CD4-positive, alpha-beta T cell treated with Interleukin-4 for 4 hours (primary cell): ENCODE results near the gene GCDH.
"Not testable (repeated sequence)": the region's sequence is repeated elsewhere in the genome, so short reads cannot be mapped to it uniquely, and the experiment has no call there.

ENCODE experiments used
- DNase-seq: peaks from one replicate; pipeline ENCODE4 v3.0.0-alpha.2; 2020

The GCDH gene

DNA sequence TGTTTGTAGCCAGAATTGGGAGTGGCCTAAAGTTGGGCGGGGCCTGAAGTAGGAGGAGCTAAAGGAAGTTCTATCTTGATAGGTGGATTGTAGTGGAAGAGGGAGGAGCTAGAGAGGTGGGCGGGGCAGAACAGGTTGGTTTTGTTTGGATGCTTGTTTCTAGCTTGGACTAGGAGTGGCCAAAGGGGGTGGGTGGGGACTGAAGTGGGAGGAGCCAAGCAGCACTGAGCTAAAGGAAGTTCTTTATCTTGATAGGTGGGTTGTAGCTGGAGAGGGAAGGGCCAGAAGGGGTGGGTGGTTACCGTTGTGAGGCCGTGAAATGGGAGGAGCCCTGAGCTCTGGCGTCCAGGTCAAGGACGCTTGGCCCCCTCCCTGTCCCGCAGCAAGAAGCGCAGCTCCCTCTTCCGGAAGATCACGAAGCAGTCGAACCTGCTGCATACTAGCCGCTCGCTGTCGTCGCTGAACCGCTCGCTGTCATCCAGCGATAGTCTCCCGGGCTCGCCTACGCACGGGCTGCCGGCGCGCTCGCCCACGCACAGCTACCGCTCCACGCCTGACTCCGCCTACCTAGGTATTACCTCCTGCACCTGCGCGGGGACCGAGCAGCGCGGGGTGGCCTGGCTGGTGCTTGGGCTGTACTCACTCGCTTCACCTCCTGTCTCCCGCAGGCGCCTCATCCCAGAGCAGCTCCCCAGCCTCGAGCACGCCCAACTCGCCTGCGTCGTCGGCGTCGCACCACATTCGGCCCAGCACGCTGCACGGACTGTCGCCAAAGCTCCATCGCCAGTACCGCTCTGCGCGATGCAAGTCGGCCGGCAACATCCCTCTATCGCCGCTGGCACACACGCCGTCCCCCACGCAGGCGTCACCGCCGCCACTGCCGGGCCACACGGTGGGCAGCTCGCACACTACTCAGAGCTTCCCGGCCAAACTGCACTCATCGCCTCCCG lies 17.7 kb upstream of the GCDH start:
- DNase-seq: peak; percentile 57

DNA sequence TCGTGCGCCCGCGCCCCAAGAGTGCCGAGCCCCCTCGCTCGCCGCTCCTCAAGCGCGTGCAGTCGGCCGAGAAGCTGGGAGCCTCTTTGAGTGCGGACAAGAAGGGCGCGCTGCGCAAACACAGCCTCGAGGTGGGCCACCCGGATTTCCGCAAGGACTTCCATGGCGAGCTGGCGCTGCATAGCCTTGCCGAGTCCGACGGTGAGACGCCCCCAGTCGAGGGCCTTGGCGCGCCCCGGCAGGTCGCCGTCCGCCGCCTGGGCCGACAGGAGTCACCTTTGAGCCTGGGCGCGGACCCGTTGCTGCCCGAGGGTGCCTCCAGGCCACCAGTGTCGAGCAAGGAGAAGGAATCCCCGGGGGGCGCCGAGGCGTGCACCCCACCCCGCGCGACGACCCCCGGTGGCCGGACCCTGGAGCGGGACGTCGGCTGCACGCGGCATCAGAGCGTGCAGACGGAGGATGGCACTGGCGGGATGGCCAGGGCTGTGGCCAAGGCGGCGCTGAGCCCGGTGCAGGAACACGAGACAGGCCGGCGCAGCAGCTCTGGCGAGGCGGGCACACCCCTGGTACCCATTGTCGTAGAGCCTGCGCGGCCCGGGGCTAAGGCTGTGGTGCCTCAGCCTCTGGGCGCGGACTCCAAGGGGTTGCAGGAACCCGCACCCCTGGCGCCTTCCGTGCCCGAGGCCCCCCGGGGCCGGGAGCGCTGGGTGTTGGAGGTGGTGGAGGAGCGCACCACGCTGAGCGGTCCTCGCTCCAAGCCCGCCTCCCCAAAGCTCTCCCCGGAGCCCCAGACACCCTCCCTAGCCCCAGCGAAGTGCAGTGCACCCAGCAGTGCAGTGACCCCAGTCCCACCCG lies 16.8 kb upstream of the GCDH start:
- no peak for DNase-seq

DNA sequence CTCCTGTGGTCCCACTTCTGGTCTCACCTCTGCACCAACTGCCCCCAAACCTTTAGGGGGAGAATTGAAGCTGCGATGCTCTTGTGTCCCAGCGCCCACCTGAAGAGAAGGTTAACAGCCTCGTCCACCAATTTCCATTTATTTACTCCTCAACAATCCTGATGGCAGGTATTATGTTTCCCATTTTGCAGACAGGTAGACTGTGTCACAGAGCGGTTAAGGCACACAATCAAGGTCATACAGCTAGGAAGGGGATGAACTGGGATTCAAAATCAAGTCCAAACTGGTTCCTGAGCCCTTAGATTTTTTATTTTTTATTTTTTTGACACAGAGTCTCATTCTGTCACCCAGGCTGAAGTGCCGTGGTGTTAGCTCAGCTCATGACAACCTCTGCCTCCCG lies 15.9 kb upstream of the GCDH start:
- no peak for DNase-seq

DNA sequence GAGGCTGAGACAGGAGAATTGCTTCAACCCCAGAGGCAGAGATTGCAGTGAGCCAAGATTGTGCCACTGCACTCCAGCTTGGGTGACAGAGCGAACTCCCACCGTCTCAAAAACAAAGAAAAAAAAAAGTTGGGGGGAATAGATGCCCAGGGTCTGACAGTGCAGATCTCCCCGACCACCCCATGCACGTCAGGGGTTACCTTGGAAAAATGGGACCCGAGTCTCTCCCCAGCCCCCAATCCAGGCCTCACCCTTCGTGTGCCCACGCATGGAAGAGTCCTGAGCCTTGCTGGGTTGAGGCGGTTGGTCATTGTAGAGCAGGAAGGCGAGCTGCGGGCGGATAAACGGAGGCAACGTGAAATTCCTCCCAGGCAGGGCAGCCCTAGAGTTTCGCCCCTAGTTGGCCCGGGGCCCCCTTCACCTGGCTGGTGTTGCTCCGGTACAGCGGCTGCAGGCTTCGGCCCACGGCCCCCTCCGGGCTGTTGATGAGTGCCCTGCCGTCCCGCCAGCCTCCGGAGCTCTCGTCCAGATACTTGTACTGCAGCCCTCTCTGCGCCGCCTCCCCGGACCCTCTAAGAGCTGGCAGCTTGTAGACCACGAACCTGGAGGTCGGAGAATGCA lies 10.3 kb upstream of the GCDH start:
- no peak for DNase-seq

DNA sequence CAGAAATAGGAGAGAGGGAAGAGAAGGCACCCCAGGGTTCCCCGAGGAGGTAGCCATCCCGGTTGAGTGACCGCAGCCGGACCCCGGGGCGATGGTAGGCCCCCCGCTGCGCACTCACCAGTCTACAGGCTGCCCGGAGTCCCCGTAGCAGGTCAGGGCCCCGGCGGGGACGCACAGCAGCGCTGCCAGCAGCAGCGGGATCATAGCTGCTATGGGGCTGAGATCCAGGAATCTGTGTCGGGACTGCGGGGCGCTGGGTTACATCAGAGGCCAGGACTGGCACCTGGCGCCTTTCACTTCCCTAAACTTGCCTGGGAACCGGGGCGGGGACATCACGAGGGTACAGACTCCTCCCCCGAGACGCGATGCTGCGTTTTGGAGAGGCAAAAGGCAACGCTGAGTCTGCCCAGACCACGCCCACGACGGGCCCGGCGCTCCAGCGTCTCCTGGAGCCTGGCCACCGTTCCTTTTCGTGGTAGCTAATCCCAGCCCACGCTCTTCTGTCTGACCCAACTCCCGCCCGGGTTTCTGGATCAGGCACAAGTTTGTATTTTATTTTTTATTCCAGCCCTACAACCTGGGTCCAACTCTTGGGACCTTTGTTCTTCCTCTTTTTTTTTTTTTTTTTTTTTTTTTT lies 9.7 kb upstream of the GCDH start, which contains the start of gene DNASE2:
TSS of gene DNASE2 (minus strand) at position 278 of the 637 bp plus-strand sequence. CDS start at position 204, 74 bp downstream.
- DNase-seq: peak; percentile 87

DNA sequence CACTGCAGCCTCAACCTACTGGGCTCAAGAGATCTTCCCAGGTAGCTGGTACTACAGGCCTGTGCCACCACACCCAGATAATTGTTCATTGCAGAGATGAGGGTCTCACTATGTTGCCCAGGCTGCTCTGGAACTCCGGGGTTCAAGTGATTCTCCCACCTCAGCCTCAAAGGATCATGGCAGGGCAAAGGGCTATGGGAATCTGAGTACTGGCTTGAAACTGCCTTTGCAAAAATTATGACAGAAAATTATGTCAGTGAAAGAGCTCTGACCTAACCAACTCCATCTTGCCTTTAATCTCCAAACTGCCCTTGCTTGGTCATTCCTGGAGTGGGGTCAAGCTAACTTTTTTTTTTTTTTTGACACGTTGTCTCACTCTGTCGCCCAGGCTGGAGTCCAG lies 8.4 kb upstream of the GCDH start:
- DNase-seq: no peak

DNA sequence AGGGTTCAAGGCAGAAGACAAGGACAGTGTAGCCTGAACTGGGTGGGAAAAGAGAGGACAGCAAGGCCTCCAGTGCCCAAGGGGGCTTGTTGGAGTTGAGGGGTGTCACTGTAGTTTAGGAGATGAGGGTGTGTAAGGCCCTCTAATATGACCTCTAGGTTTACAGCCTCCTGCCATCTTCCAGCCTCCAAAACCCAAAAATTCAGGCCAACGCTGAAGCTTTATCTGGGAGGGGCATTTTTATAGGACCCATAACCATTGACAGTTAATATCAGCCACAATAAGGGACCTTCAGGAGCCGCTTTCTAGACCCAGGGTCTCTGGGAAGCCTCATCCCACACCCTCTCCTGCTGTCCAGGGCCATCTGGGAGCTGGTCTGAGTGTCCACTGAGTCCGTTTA lies 6.8 kb upstream of the GCDH start:
- no peak for DNase-seq

DNA sequence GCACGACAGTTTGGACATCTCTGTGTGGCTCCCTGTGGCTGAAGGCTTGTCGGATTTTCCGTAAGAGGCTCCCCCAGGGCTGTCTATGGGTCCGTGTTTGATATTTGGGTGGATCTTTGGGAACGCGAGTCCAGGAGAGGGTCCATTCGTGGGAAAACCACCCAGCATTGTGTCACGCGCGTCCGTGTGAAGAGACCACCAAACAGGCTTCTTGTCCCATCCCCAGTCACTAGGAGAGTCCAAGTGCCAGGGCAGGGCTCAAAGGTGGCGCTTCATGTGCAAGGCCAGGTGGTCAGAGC lies 6.4 kb upstream of the GCDH start:
- no peak for DNase-seq

DNA sequence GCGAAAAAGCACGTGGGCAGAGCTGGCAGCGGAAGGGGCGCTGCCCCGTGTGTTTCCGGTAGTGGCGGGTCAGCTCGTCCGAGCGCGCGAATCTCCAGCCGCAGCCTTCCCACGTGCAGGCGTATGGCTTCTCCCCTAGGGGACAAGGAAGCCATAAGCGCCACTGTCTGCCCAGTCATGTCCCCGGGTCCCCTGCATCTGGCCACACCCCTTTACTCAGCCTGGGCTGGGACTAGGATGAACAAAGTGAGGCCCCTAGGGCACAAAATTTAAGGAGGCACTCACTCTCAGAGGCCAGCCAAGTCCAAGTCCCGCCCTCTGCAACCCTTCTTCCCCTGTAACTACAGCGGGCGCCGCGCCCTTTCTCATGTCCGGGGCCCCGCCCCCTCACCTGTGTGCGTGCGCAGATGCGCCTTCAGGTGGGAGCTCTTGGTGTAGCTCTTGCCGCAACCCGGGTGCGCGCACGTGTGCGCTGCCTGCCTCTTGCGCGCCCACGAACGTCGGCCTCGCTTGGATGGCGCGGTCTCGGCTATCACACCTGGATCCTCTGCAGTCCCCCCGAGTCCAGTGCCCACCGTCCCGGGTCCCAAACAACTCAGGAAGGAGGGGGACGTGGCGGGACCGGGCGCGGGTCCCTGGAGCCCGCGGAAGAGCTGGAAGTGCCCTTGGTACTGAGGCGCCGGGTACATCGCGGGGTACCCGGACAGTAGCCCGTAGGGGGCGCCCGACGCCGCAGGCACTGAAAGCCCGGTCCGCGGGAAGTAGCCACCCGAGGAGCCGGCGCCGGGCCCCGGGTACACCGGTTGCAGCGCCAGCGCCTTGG lies 5.8 kb upstream of the GCDH start:
- peak; percentile 91 for DNase-seq

DNA sequence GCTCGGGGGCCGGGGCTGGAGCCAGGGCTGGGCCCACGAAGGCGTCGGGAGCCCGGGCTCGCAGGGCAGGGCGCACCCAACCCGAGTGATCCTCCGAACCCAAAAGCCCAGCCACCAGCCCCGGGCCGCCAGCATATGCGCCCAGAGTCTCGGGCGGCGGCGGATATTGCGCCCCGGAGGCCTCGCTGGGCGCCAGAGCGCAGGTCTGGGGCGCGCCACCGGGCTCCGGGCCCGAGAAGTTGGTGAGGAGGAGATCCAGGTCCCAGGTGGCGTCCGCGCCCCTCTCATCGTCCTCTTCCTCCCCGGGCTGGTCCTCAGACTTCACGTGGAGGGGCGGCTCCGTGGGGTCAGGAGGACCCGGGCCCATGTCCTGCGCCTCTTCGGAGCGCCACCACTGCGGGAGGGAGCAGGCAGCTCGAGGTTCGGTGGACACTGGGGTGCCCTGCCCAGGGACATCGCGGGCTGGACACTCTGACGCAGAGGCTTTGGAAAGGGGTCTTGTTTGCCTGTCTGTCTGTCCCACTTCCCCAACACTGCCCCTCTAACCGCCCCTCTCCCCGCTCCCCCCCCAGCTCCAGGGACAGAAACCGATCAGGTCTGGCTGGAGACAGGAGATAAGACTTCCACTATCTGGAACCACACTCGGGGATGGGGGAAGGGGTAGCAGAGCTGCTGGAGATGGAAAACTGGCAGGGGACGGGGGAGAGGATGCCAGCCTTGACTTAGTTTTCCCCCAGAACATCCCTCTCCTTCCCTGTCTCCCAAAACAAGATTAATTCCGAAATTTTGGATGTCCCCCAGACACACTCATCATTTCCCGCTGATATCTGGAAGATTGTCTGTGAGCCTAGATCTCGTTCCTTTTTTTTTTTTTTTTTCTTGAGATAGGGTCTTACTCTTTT lies 5.0 kb upstream of the GCDH start:
- DNase-seq: no peak

DNA sequence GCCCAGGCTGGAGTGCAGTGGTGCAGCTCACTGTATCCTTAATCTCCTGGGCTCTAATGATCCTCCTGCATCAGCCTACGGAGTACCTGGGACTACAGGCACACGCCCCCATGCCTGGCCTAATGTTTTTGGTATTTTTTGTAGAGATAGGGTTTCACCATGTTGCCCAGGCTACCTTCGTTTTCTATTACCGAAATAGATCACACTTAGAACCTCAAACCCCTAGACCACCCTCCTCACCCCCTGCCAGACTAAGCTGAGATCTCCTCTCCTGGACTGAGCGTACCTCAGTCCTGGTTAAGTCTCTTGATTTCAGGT lies 4.3 kb upstream of the GCDH start:
- no peak for DNase-seq

DNA sequence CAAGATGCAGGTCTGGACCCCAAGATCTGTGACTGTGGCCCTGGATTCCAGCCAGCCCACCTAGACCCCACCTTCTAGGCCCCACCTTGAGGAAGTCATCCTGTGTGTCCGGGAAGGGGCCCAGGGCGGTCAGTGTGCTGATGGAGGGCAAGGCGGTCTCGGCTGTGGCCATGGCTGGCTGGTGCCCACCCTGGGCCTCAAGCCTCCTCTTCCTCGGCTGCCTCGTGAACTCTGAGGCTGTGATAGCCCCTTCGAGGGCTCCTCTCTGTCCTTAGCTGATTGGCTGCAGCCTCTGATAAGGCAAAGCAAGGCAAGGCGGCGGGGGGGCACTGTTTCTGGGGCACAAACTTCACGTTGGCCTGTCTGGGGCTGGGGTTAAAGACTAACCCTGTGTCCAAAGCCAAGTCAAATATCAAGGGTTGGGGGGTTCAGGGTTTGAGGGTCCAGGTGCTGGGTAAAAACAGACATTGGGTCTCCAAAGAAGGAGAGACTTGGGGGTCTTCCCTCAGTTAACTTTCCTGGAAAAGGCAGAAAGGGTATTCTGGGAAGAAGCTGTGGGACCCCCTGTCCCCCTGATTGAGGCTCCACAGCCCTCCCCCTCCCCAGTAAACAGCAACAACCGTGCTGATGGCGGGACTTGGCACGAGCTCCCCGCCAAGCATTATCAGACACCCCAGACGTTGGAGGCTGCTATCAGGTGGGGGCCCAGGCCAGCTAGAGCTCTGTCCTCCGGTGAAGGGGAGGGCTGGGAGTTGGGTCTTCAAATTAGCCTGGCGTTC lies 3.8 kb upstream of the GCDH start, which contains the start of gene KLF1:
TSS of gene KLF1 (minus strand) at position 233 of the 779 bp plus-strand sequence. CDS start at position 172, 61 bp downstream.
- no peak for DNase-seq

DNA sequence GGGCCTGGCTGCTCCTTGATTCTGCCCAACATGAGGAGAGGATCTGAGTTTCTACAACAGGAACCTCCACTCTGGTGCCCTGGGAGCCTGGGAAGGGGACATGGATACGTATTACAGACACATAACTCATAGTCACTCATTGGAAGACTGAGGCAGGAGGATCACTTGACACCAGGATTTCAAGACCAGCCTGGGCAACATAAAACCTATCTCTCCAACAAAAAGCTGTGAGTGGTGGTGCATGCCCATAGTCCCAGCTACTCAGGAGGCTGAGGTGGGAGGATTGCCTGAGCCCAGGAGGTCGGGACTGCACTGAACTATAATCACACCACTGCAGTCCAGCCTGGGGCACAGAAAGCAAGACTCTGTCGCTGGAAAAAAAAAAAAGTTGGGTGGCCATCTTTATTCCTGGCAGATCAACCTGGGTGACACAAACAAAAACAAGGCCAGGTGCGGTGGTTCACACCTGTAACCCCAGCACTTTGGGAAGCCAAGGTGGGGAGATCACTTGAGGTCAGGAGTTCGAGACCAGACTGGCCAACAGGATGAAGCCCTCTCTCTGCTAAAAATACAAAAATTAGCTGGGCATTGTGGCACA lies 2.9 kb upstream of the GCDH start:
- DNase-seq: no peak

DNA sequence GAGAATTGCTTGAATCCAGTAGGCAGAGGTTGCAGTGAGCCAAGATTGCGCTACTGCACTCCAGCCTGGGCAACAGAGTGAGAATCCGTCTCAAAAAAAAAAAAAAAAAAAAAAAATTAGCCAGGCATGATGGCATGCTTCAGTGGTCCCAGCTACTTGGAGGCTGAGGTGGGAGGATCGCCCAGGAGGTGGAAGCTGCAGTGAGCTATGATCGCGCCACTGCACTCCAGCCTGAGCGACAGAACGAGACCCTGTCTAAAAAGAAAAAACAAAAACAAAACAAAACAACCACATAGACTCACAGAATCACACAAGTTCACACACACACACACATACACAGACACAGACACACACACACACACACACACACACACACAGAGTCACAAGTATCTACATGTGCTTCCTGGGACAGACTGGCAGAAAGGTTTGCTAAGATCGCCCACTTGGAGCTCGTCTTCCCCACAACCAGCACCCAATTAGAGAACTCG lies 617 bp upstream of the GCDH start:
- DNase-seq: not testable (repeated sequence)

DNA sequence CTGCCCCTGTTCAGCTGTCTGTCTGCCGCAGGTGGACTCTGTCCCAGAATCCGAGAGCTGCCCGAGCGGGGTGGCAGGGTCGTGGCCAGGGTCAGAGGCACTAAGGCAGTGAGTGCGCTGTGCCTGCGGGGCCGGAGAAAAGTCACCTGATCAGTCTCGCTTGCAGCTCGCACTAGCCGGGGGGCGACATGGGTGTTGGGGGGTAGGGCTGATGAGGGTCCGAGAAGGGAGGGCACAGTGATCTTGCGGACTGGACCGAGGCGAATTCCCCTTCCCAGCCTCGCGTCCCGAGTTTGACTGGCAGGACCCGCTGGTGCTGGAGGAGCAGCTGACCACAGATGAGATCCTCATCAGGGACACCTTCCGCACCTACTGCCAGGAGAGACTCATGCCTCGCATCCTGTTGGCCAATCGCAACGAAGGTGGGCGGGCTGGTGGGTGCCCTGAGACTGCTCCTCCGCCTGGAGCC lies 627 bp downstream of the GCDH start:
- no peak for DNase-seq

DNA sequence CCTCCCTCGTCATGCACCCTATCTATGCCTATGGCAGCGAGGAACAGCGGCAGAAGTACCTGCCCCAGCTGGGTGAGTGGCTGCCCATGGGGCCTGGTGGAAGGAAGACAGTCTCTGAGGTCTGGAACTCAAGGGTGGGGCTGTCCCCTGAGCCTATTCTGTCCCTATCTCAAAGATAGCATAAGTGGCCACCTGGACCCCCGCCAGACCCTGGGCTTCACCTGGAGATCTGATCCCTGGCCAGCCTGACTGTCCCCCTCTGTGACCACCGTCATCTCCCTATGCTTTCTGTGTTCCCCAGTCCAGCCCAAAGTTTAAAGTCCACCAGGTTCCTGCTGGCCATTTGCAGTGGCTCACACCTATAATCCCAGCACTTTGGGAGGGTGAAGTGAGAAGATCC lies 2.6 kb downstream of the GCDH start:
- DNase-seq: no peak

DNA sequence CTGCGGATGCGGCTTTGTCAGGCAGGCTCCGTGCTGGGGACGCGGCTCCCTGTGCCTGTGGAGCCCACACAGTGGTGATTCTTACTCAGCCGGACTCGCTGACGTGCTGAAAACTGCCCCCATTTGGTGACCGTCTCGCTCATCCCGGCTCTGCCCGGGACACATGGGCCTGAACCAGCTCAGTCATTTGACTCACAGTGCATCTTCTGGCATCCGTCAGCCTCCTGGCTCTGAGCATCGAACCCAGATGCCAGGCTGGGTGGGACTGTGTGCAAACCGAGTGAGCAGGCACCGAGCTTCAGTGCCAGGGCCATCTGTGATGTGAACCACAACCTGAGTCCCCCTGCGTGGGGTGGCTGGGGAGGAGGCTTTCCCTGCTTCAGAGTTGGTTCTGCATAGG lies 5.5 kb downstream of the GCDH start:
- DNase-seq: no peak

DNA sequence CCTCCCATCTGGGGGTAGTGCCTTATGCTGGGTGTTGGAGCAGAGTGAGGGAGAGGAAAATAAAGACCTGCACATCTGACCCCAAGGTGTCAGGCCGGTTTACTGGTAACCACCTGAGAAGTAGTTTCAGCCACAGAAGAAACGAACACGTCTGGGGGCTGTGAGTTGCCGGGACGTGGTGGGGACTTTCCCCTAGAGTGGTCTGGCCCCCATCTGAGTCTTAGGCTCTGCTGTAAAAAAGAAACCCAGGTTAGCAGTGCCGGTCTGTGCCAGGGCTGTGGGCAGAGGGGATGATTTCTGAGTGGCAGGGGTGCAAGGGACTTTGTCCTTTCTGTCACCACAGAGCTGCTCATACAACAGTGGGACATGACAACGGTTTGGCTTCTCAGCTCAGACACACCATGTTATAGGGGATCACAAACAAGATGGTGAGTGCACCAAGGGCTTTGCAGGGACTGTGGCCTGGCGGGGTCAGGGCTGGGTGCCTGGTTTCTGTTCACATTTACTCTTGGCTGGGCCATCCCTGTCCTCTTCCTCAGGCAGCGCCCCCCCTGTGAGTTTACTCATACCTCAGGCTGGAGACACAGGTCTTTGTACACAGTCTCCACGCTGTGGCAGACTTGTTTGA lies 9.0 kb downstream of the GCDH start:
- DNase-seq: no peak

DNA sequence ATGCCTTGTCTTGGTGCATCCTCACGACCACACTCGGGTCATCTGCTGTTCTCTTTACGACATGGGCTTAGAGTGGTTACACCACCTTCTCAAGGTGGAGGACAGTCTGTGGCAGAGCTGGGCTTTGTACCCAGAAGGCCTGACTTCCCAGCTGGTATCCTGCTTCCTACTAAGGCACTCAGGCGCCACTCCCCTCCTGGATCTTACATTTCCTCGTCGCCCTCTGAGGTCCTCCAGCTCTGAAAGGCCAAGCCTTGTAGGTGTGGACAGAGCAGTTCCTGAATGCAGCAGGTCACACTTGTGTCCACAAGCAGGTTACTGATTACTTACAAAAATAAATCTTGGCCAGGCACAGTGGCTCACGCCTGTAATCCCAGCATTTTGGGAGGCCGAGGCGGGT lies 16.2 kb downstream of the GCDH start:
- DNase-seq: no peak
